ENCODE measurements around the gene FDXR. TPM values are rescaled to one million over a fixed set of nuclear protein-coding genes. Genes with fewer than 3 reads are reported as not detected.

Gene FDXR
- total RNA-seq, 1 donor from 2014 or later = 30.8 TPM

GRCh38 chr17:74892974-74893911, 20.4 kb upstream of the FDXR start, which contains the start of gene FADS6:
Gene FADS6 (minus strand): TSS chr17:74893633. CDS start chr17:74893595, 38 bp downstream.
- no peak for DNase-seq (ENCODE audit: low read depth)
- Histone ChIP-seq H3K27me3 (ENCODE audit: control insufficient read depth, insufficient read depth, low read length) (peaks cover 27% of the 10 kb centered on the region), H3K4me3 (ENCODE audit: low read depth, low read length) (peak within 1 kb of the TSS; percentile 15), H3K36me3 (ENCODE audit: control insufficient read depth, insufficient read depth, low read length) (no peaks in the 10 kb centered on the region)
- TF ChIP-seq, protein P1, sequence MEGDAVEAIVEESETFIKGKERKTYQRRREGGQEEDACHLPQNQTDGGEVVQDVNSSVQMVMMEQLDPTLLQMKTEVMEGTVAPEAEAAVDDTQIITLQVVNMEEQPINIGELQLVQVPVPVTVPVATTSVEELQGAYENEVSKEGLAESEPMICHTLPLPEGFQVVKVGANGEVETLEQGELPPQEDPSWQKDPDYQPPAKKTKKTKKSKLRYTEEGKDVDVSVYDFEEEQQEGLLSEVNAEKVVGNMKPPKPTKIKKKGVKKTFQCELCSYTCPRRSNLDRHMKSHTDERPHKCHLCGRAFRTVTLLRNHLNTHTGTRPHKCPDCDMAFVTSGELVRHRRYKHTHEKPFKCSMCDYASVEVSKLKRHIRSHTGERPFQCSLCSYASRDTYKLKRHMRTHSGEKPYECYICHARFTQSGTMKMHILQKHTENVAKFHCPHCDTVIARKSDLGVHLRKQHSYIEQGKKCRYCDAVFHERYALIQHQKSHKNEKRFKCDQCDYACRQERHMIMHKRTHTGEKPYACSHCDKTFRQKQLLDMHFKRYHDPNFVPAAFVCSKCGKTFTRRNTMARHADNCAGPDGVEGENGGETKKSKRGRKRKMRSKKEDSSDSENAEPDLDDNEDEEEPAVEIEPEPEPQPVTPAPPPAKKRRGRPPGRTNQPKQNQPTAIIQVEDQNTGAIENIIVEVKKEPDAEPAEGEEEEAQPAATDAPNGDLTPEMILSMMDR (IDR thresholded peaks at IDR 0.05; ENCODE audit: insufficient read depth, low read length, severe bottlenecking) = no peak
- FAIRE-seq = no peak

DNA sequence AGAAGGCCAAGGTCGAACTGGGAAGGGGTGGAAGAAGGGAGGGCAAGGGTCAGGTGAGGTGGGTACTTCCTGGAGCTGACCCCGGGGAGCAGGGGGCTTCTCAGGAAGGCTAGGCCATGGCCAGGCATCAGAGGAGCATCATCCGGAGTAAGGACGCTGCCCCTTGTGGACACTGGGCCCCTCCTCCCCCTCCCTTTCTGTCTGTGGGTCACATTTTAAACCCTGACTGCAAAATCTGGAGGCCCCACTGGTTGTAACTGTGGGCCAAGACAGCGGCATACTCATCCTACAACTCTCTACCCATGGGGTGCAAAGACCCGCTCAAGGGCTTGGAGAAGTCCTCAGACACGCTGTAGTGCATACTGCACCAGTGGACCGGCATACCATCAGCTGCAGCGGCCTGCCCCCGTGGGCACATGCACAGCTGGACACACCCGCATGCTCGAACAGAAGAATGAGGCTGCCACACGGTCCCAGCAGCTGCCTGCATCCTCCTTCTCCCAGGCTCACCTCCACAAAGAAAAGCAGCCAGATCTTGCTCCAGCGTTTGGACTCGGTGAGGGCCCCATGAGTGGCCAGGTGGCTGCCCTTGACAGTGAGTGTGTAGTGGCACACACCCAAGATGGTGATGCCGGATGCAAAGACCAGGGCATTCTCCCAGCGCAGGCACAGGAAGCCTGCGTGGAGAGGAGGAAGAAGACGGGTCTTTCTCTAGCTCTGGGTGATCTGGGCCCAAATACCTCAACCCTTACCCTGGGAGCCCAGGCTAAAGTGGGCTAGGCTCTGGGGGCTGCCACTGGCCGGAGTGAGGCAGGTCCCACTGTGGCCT, 19.4 kb upstream of the FDXR start:
- DNase-seq (ENCODE audit: low read depth) (no peak), FAIRE-seq (peak; percentile 28)
- Histone ChIP-seq H3K27me3 (ENCODE audit: control insufficient read depth, insufficient read depth, low read length) (peaks cover 27% of the 10 kb centered on the region), H3K36me3 (ENCODE audit: control insufficient read depth, insufficient read depth, low read length) (no peaks in the 10 kb centered on the region), H3K4me3 (ENCODE audit: low read depth, low read length) (no peak overlapping the region)
- TF ChIP-seq, protein P1 (IDR thresholded peaks at IDR 0.05; ENCODE audit: insufficient read depth, low read length, severe bottlenecking) = no peak

GRCh38 chr17:74890554-74890953, 17.8 kb upstream of the FDXR start:
- Histone ChIP-seq H3K36me3 (ENCODE audit: control insufficient read depth, insufficient read depth, low read length) (no peaks in the 10 kb centered on the region), H3K27me3 (ENCODE audit: control insufficient read depth, insufficient read depth, low read length) (peaks cover 26% of the 10 kb centered on the region), H3K4me3 (ENCODE audit: low read depth, low read length) (no peak overlapping the region)
- peak; percentile 7 for FAIRE-seq
- TF ChIP-seq, protein P1 (IDR thresholded peaks at IDR 0.05; ENCODE audit: insufficient read depth, low read length, severe bottlenecking) = no peak
- DNase-seq (ENCODE audit: low read depth) = no peak

- TF ChIP-seq, protein P1 (IDR thresholded peaks at IDR 0.05; ENCODE audit: insufficient read depth, low read length, severe bottlenecking) = no peak
- DNase-seq (ENCODE audit: low read depth) (no peak), FAIRE-seq (no peak)
- H3K4me3 ChIP-seq (ENCODE audit: low read depth, low read length) = no peak overlapping the region
- H3K36me3 ChIP-seq (ENCODE audit: control insufficient read depth, insufficient read depth, low read length) = no peaks in the 10 kb centered on the region
- peaks cover 15% of the 10 kb centered on the region for H3K27me3 ChIP-seq (ENCODE audit: control insufficient read depth, insufficient read depth, low read length)
Observed at GRCh38 chr17:74888469-74888868, 15.7 kb upstream of the FDXR start.

DNA sequence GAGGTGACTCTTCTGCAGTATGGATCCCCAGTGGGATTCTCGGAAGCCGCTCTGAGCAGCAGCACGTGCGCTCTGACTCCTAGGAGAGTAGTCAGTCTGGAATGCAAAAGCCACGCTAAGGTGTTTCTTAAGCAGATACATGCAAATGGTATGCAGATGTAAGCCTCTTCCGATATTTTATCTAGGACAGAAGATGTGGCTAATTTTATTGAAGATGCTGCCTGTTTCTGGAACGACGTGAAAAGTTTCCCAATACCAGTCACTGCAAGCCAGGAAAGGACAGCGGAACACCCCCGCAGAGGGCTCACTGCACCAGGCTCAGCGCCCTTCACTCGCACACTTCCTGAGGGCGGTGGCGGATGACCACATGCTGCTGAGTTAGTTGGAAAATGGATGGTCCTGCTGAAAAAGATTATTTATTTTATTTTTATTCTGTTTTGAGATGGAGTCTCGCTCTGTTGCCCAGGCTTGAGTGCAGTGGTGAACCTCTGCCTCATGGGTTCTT, 10.5 kb upstream of the FDXR start:
- Histone ChIP-seq H3K36me3 (ENCODE audit: control insufficient read depth, insufficient read depth, low read length) (no peaks in the 10 kb centered on the region), H3K4me3 (ENCODE audit: low read depth, low read length) (no peak overlapping the region), H3K27me3 (ENCODE audit: control insufficient read depth, insufficient read depth, low read length) (no peaks in the 10 kb centered on the region)
- TF ChIP-seq, protein P1 (IDR thresholded peaks at IDR 0.05; ENCODE audit: insufficient read depth, low read length, severe bottlenecking) = no peak
- no peak for DNase-seq (ENCODE audit: low read depth)
- no peak for FAIRE-seq

Data from bronchial epithelial cell (primary cell).